HEK293 (cell line): ENCODE measurements around the gene ACSBG1.

Experiments
- HOXA7 ChIP-seq: sonication (generic); formaldehyde crosslinking; IDR thresholded peaks from 2 replicates; pipeline ENCODE4 v1.8.1; 2022; ENCODE audit warnings: missing genetic modification reagents, borderline replicate concordance
- SP3 ChIP-seq: fragments of 450-650 bp; formaldehyde crosslinking; IDR thresholded peaks from 2 replicates; pipeline ENCODE4 v1.5.1; 2016; ENCODE audit warnings: missing biosample characterization, missing genetic modification characterization
- TCF7L2 ChIP-seq: IDR thresholded peaks from 2 replicates; pipeline ENCODE4 v1.6.1; 2011; ENCODE audit warnings: low read depth, mild to moderate bottlenecking, inconsistent platforms, low read length, moderate library complexity, borderline replicate concordance
- WT1 ChIP-seq: fragments of 450-650 bp; formaldehyde crosslinking; IDR thresholded peaks from 2 replicates; pipeline ENCODE4 v1.5.1; 2016; ENCODE audit warnings: missing biosample characterization, missing genetic modification characterization
- ZBTB7A ChIP-seq: fragments of 450-650 bp; formaldehyde crosslinking; IDR thresholded peaks from 2 replicates; pipeline ENCODE4 v1.5.1; 2016; ENCODE audit warnings: low read depth, missing biosample characterization, missing genetic modification characterization
- ZNF140 ChIP-seq: fragments of 450-650 bp; formaldehyde crosslinking; IDR thresholded peaks from 2 replicates; pipeline ENCODE4 v1.5.1; 2016; ENCODE audit warnings: missing biosample characterization, missing genetic modification characterization
- ZNF214 ChIP-seq: fragments of 450-650 bp; formaldehyde crosslinking; IDR thresholded peaks from 2 replicates; pipeline ENCODE4 v1.5.1; 2017; ENCODE audit warnings: missing biosample characterization, mild to moderate bottlenecking, missing genetic modification characterization, borderline replicate concordance
- ZNF24 ChIP-seq: fragments of 450-650 bp; formaldehyde crosslinking; IDR thresholded peaks from 2 replicates; pipeline ENCODE4 v1.5.1; 2016; ENCODE audit warnings: missing biosample characterization, missing genetic modification characterization
- ZNF639 ChIP-seq: fragments of 450-650 bp; formaldehyde crosslinking; IDR thresholded peaks from 2 replicates; pipeline ENCODE4 v1.5.1; 2016; ENCODE audit warnings: missing biosample characterization, missing genetic modification characterization
- TF ChIP-seq, protein P1 (sequence below): fragments of 450-650 bp; formaldehyde crosslinking; IDR thresholded peaks from 2 replicates; pipeline ENCODE4 v1.5.1; 2016; ENCODE audit warnings: missing biosample characterization, missing genetic modification characterization
- TF ChIP-seq, protein P2 (sequence below): fragments of 450-650 bp; formaldehyde crosslinking; IDR thresholded peaks from 2 replicates; pipeline ENCODE4 v1.5.1; 2016; ENCODE audit warnings: missing biosample characterization, missing genetic modification characterization
- TF ChIP-seq, protein P3 (sequence below): fragments of 450-650 bp; formaldehyde crosslinking; IDR thresholded peaks from 2 replicates; pipeline ENCODE4 v1.5.1; 2016; ENCODE audit warnings: missing biosample characterization, missing genetic modification characterization
- TF ChIP-seq, protein P4 (sequence below): fragments of 450-650 bp; formaldehyde crosslinking; IDR thresholded peaks from 2 replicates; pipeline ENCODE4 v1.5.1; 2016; ENCODE audit warnings: missing biosample characterization, missing genetic modification characterization
- TF ChIP-seq, protein P5 (sequence below): sonication (generic); formaldehyde crosslinking; IDR thresholded peaks from 2 replicates; pipeline ENCODE4 v1.8.1; 2022; ENCODE audit warnings: mild to moderate bottlenecking, moderate library complexity, missing genetic modification reagents

DNA sequence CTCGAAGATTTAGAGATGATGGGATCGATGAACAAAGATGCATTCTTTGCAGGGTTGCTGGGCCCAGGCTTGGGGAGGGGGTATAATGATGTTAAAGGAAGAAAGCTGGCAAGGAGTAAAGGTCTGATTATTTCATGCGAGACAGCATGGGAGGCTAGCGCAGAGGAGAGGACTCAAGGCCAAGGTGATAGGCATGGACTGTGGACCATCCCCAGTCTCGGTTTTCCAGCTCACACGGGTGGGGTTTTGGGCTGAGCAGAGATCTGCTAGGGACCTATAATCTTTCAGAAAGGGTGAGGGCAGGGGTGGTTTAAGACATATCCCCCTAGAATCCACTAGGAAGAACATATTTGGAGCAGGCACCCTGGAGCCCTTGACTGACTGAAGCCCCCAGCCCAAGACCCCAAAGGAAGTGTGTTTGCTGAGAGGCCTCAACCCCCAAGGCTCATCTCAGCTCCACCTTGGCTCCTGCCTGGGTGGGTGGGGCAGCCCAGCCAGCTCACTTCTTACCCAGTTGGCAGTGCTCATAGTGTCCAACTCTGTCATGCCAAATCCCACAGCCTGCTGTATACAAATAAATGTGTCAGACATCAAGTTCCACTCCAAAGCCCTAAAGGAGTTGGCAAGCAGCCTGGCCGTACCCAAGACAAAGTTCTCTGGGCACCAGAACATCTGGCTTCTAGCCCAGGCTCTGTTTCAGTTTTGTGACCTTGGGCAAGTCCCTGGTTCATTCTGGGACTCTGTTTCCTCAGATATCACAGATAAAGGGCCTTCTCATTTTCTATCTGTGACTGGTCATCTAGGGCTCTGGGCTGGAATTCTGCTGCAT lies 17.9 kb downstream of the ACSBG1 start:
- TF ChIP-seq, protein P1, sequence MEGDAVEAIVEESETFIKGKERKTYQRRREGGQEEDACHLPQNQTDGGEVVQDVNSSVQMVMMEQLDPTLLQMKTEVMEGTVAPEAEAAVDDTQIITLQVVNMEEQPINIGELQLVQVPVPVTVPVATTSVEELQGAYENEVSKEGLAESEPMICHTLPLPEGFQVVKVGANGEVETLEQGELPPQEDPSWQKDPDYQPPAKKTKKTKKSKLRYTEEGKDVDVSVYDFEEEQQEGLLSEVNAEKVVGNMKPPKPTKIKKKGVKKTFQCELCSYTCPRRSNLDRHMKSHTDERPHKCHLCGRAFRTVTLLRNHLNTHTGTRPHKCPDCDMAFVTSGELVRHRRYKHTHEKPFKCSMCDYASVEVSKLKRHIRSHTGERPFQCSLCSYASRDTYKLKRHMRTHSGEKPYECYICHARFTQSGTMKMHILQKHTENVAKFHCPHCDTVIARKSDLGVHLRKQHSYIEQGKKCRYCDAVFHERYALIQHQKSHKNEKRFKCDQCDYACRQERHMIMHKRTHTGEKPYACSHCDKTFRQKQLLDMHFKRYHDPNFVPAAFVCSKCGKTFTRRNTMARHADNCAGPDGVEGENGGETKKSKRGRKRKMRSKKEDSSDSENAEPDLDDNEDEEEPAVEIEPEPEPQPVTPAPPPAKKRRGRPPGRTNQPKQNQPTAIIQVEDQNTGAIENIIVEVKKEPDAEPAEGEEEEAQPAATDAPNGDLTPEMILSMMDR (tag by site-specific recombination) = no peak
- TF ChIP-seq, protein P2, sequence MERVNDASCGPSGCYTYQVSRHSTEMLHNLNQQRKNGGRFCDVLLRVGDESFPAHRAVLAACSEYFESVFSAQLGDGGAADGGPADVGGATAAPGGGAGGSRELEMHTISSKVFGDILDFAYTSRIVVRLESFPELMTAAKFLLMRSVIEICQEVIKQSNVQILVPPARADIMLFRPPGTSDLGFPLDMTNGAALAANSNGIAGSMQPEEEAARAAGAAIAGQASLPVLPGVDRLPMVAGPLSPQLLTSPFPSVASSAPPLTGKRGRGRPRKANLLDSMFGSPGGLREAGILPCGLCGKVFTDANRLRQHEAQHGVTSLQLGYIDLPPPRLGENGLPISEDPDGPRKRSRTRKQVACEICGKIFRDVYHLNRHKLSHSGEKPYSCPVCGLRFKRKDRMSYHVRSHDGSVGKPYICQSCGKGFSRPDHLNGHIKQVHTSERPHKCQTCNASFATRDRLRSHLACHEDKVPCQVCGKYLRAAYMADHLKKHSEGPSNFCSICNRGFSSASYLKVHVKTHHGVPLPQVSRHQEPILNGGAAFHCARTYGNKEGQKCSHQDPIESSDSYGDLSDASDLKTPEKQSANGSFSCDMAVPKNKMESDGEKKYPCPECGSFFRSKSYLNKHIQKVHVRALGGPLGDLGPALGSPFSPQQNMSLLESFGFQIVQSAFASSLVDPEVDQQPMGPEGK (tag by site-specific recombination) = no peak
- TF ChIP-seq WT1 (tag by site-specific recombination) (no peak), HOXA7 (no peak), ZNF140 (tag by site-specific recombination) (no peak), ZNF639 (no peak), ZNF214 (tag by site-specific recombination) (no peak), TCF7L2 (no peak), ZNF24 (tag by site-specific recombination) (no peak), SP3 (tag by site-specific recombination) (no peak), ZBTB7A (no peak)
- TF ChIP-seq, protein P3, sequence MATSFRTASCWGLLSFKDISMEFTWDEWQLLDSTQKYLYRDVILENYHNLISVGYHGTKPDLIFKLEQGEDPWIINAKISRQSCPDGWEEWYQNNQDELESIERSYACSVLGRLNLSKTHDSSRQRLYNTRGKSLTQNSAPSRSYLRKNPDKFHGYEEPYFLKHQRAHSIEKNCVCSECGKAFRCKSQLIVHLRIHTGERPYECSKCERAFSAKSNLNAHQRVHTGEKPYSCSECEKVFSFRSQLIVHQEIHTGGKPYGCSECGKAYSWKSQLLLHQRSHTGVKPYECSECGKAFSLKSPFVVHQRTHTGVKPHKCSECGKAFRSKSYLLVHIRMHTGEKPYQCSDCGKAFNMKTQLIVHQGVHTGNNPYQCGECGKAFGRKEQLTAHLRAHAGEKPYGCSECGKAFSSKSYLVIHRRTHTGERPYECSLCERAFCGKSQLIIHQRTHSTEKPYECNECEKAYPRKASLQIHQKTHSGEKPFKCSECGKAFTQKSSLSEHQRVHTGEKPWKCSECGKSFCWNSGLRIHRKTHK = no peak
- TF ChIP-seq, protein P4, sequence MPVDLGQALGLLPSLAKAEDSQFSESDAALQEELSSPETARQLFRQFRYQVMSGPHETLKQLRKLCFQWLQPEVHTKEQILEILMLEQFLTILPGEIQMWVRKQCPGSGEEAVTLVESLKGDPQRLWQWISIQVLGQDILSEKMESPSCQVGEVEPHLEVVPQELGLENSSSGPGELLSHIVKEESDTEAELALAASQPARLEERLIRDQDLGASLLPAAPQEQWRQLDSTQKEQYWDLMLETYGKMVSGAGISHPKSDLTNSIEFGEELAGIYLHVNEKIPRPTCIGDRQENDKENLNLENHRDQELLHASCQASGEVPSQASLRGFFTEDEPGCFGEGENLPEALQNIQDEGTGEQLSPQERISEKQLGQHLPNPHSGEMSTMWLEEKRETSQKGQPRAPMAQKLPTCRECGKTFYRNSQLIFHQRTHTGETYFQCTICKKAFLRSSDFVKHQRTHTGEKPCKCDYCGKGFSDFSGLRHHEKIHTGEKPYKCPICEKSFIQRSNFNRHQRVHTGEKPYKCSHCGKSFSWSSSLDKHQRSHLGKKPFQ (tag by site-specific recombination) = no peak
- TF ChIP-seq, protein P5, sequence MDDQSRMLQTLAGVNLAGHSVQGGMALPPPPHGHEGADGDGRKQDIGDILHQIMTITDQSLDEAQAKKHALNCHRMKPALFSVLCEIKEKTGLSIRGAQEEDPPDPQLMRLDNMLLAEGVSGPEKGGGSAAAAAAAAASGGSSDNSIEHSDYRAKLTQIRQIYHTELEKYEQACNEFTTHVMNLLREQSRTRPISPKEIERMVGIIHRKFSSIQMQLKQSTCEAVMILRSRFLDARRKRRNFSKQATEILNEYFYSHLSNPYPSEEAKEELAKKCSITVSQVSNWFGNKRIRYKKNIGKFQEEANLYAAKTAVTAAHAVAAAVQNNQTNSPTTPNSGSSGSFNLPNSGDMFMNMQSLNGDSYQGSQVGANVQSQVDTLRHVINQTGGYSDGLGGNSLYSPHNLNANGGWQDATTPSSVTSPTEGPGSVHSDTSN (CRISPR knock-in tag) = no peak
